Esophagus squamous epithelium (tissue), 5 donors: ENCODE results near the gene SLCO1C1. TPM values are rescaled to one million over a fixed set of nuclear protein-coding genes. Genes with fewer than 3 reads are reported as not detected.

Experiments
- DNase-seq: peaks from one replicate; lab custom pipeline; 2025; lab: John Stamatoyannopoulos, UW
- H3K27ac ChIP-seq, 4 donors: fragments of 200-600 bp; sonication (generic); one replicate each; pipeline ENCODE4 v1.5.1; 2016 to 2019; ENCODE audit warnings: mild to moderate bottlenecking in 1 of 4
- H3K27me3 ChIP-seq, 4 donors: fragments of 200-600 bp; sonication (generic); 1 replicate in 3 of 4; 2 replicates in 1 of 4; pipeline versions ENCODE4 v1.5.1 to v1.6.0; 2017 to 2021; ENCODE audit warnings: antibody characterized with exemption in 1 of 4
- H3K36me3 ChIP-seq, 3 donors: fragments of 200-600 bp; sonication (generic); one replicate each; pipeline ENCODE4 v1.5.1; 2016 to 2019
- H3K4me1 ChIP-seq, 3 donors: fragments of 200-600 bp; sonication (generic); one replicate each; pipeline ENCODE4 v1.5.1; 2017 to 2019
- H3K4me3 ChIP-seq, 4 donors: fragments of 200-600 bp; sonication (generic); 1 replicate in 3 of 4; 2 replicates in 1 of 4; pipeline ENCODE4 v1.5.1; 2016 to 2019; ENCODE audit warnings: mild to moderate bottlenecking in 2 of 4, moderate library complexity in 1 of 4
- H3K9me3 ChIP-seq, 3 donors: fragments of 200-600 bp; sonication (generic); one replicate each; pipeline ENCODE4 v1.5.1; 2016 to 2019
- CTCF ChIP-seq, 6 experiments: fragments of 450-650 bp in 4 of 6; fragments of 200-600 bp in 2 of 6; sonication (generic) in 2 of 6; IDR thresholded peaks; one replicate each; pipeline ENCODE4 v1.5.1; 2016 to 2019; ENCODE audit warnings: antibody characterized with exemption in 6 of 6, mild to moderate bottlenecking in 4 of 6, moderate library complexity in 4 of 6
- POLR2A ChIP-seq, 4 donors: fragments of 450-650 bp; IDR thresholded peaks; one replicate each; pipeline ENCODE4 v1.6.1; 2017; ENCODE audit warnings: antibody characterized with exemption in 4 of 4, mild to moderate bottlenecking in 4 of 4, moderate library complexity in 3 of 4
- WGBS, 2 donors: methylation state at CpG; one replicate each; pipeline ENCODE4 v1.1.5; 2018; 5-methylcytosine and 5-hydroxymethylcytosine counted together
- intact Hi-C: fragments of 100-400 bp; cut with DNase I; formaldehyde crosslinking; loops from one replicate; pipeline ENCODE4 v1.15.0; 2022
- total RNA-seq, 4 donors: library from RNA; depleted of rRNA; stranded (reverse); fragments of >200 nt; gene quantifications; one replicate each; pipeline ENCODE4 v1.1.0, GENCODE V29; 2016
- donor health status: DM: yes; HTN: yes; CAD: no.

Gene SLCO1C1
- total RNA-seq, 4 donors from 2014 or later, result 0.38 TPM; not detected in 3

GRCh38 chr12:20792971-20793370, 97.8 kb downstream of the SLCO1C1 start:
- intact Hi-C loops, result no loop called here
- no peaks in the 10 kb centered on the region for H3K27me3 ChIP-seq
- WGBS, 2 donors, result 83 to 90% methylated on average over 1 of the region's 1 CpG
- H3K9me3 ChIP-seq, result no peaks in the 10 kb centered on the region
- H3K4me3 ChIP-seq, result no peak overlapping the region
- no peak for DNase-seq
- TF ChIP-seq POLR2A (IDR thresholded peaks at IDR 0.05), result no peak
- TF ChIP-seq CTCF (IDR thresholded peaks at IDR 0.05), result no peak
- H3K4me1 ChIP-seq, result no peaks in the 10 kb centered on the region
- H3K27ac ChIP-seq, result no peak overlapping the region
- H3K36me3 ChIP-seq, result no peaks in the 10 kb centered on the region

GRCh38 chr12:20798554-20798953, 103.4 kb downstream of the SLCO1C1 start:
- intact Hi-C loops, result no loop called here
- no peaks in the 10 kb centered on the region for H3K9me3 ChIP-seq
- H3K27me3 ChIP-seq, result no peaks in the 10 kb centered on the region
- H3K4me3 ChIP-seq, result no peak overlapping the region
- no peak for DNase-seq
- no peaks in the 10 kb centered on the region for H3K36me3 ChIP-seq
- WGBS, 2 donors, result 21 to 23% methylated on average over 1 of the region's 1 CpG
- TF ChIP-seq POLR2A (IDR thresholded peaks at IDR 0.05) (no peak), CTCF (IDR thresholded peaks at IDR 0.05) (peak in 2 of 6 experiments; percentile 11 to 25)
- H3K4me1 ChIP-seq, result no peaks in the 10 kb centered on the region
- H3K27ac ChIP-seq, result no peak overlapping the region

GRCh38 chr12:20800160-20800559, 105.0 kb downstream of the SLCO1C1 start:
- H3K27ac ChIP-seq, result no peak overlapping the region
- no peaks in the 10 kb centered on the region for H3K27me3 ChIP-seq
- H3K36me3 ChIP-seq, result no peaks in the 10 kb centered on the region
- no peak overlapping the region for H3K4me3 ChIP-seq
- no peak for DNase-seq
- H3K4me1 ChIP-seq, result no peaks in the 10 kb centered on the region
- TF ChIP-seq CTCF (IDR thresholded peaks at IDR 0.05) (no peak), POLR2A (IDR thresholded peaks at IDR 0.05) (no peak)
- H3K9me3 ChIP-seq, result no peaks in the 10 kb centered on the region
- intact Hi-C loops, result no loop called here
- 69 to 71% methylated on average over 1 of the region's 1 CpG for WGBS, 2 donors

- Histone ChIP-seq H3K9me3 (no peaks in the 10 kb centered on the region), H3K4me1 (no peaks in the 10 kb centered on the region), H3K4me3 (no peak overlapping the region), H3K27ac (no peak overlapping the region), H3K36me3 (no peaks in the 10 kb centered on the region), H3K27me3 (no peaks in the 10 kb centered on the region)
- intact Hi-C loops, result no loop called here
- no peak for DNase-seq
- TF ChIP-seq POLR2A (IDR thresholded peaks at IDR 0.05) (no peak), CTCF (IDR thresholded peaks at IDR 0.05) (no peak)
Observed at GRCh38 chr12:20801035-20801434, 105.9 kb downstream of the SLCO1C1 start.

Other genes with a start within 250 kb of the SLCO1C1 start
- under 1 TPM in 1 of 4 donors, not detected in 3; 0.59 TPM for gene SLCO1B3, start 115.4 kb downstream of the SLCO1C1 start, total RNA-seq